ENCODE measurements around the gene MAML2. TPM values are rescaled to one million over a fixed set of nuclear protein-coding genes. Genes with fewer than 3 reads are reported as not detected.
"Not testable (repeated sequence)": the region's sequence is repeated elsewhere in the genome, so short reads cannot be mapped to it uniquely, and the experiment has no call there.

MAML2 gene
- total RNA-seq, 1 donor from 2014 or later: 31.5 TPM

GRCh38 chr11:96287822-96288439, 55.1 kb downstream of the MAML2 start:
- Histone ChIP-seq H3K27me3 (ENCODE audit: low read depth) (no peaks in the 10 kb centered on the region), H3K36me3 (no peaks in the 10 kb centered on the region), H3K4me1 (peaks cover 13% of the 10 kb centered on the region), H3K9me3 (no peaks in the 10 kb centered on the region), H3K27ac (no peak overlapping the region), H3K4me3 (no peak overlapping the region)
- TF ChIP-seq, protein P1, sequence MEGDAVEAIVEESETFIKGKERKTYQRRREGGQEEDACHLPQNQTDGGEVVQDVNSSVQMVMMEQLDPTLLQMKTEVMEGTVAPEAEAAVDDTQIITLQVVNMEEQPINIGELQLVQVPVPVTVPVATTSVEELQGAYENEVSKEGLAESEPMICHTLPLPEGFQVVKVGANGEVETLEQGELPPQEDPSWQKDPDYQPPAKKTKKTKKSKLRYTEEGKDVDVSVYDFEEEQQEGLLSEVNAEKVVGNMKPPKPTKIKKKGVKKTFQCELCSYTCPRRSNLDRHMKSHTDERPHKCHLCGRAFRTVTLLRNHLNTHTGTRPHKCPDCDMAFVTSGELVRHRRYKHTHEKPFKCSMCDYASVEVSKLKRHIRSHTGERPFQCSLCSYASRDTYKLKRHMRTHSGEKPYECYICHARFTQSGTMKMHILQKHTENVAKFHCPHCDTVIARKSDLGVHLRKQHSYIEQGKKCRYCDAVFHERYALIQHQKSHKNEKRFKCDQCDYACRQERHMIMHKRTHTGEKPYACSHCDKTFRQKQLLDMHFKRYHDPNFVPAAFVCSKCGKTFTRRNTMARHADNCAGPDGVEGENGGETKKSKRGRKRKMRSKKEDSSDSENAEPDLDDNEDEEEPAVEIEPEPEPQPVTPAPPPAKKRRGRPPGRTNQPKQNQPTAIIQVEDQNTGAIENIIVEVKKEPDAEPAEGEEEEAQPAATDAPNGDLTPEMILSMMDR (IDR thresholded peaks at IDR 0.05): no peak
- no peak for DNase-seq
- no peak for ATAC-seq
- intact Hi-C loops (cut with DNase I): no loop called here

DNA sequence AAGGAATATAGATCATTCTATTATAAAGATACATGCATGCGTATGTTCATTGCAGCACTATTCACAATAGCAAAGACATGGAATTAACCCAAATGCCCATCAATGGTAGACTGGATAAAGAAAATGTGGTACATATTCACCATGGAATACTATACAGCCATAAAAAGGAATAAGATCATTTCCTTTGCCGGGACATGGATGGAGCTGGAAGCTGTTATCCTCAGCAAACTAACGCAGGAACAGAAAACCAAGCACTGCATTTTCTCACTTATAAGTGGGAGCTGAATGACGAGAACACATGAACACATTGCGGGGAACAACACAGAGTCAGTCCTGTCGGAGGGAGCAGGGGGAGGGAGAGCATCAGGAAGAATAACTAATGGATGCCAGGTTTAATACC, 57.0 kb downstream of the MAML2 start:
- H3K36me3 ChIP-seq; H3K9me3 ChIP-seq; H3K4me3 ChIP-seq; H3K27ac ChIP-seq; ATAC-seq; intact Hi-C loops (cut with DNase I); H3K27me3 ChIP-seq (ENCODE audit: low read depth); DNase-seq: not testable (repeated sequence)
- peaks cover 15% of the 10 kb centered on the region for H3K4me1 ChIP-seq

- Histone ChIP-seq H3K27me3 (ENCODE audit: low read depth) (no peaks in the 10 kb centered on the region), H3K27ac (no peak overlapping the region), H3K9me3 (no peaks in the 10 kb centered on the region), H3K36me3 (no peaks in the 10 kb centered on the region), H3K4me1 (peaks cover 15% of the 10 kb centered on the region), H3K4me3 (no peak overlapping the region)
- intact Hi-C loops (cut with DNase I): no loop called here
- ATAC-seq (no peak), DNase-seq (no peak)
- TF ChIP-seq, protein P1 (IDR thresholded peaks at IDR 0.05): no peak
Observed at GRCh38 chr11:96284917-96285316, 58.1 kb downstream of the MAML2 start.

DNA sequence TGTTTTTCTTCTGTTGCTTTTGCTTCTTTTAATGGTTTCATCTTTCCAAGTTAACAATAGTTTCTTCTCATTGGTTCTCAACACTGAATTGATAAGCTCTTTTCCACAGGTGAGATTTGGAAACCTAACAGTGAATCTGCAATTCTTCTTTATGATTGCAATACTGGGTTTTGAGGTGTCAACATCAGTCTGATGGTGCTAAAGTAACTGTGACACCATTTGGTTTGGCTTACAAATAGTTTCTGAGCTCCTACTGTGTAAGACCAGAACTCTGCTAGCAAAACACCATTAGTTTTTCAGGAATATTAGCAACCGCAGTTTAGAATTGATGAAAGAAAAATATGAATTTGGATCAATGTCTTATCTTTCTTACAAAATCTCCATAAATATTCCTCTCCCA, 58.6 kb downstream of the MAML2 start:
- no peaks in the 10 kb centered on the region for H3K27me3 ChIP-seq (ENCODE audit: low read depth)
- intact Hi-C loops (cut with DNase I): no loop called here
- no peak overlapping the region for H3K27ac ChIP-seq
- no peaks in the 10 kb centered on the region for H3K9me3 ChIP-seq
- TF ChIP-seq, protein P1 (IDR thresholded peaks at IDR 0.05): no peak
- no peak for ATAC-seq
- H3K4me3 ChIP-seq: no peak overlapping the region
- peaks cover 20% of the 10 kb centered on the region for H3K4me1 ChIP-seq
- no peaks in the 10 kb centered on the region for H3K36me3 ChIP-seq
- no peak for DNase-seq

DNA sequence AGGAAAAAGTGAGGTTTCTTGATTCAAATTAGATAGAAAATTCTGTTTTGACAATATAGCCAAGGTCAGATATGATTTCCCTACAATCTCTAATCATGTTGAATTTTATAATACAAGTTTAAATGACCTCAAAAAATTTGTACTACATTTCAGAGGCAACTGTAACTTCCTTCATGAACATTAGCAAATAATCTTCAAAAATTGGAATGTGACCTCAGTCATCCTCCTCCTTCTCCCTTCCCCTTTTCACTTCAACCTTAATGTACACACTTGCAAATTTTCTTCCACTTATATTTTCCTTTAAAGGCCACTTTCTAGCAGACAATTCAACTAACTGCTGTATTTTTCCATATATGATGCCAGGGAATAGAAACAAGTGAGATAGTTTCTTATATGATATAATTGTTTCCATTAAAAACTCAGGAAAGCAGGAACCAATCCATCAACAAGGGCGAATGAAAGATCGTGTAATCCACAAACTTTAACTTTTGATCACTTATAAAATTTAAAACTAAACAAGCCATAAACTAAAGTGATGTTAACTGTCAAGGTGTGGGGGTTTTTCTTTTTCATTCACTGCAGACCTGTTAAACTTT, 60.3 kb downstream of the MAML2 start:
- DNase-seq (no peak), ATAC-seq (no peak)
- Histone ChIP-seq H3K4me1 (peaks cover 29% of the 10 kb centered on the region), H3K27ac (no peak overlapping the region), H3K9me3 (no peaks in the 10 kb centered on the region), H3K27me3 (ENCODE audit: low read depth) (no peaks in the 10 kb centered on the region), H3K36me3 (no peaks in the 10 kb centered on the region), H3K4me3 (no peak overlapping the region)
- TF ChIP-seq, protein P1 (IDR thresholded peaks at IDR 0.05): no peak
- intact Hi-C loops (cut with DNase I): no loop called here

- Histone ChIP-seq H3K27ac (no peak overlapping the region), H3K36me3 (no peaks in the 10 kb centered on the region), H3K27me3 (ENCODE audit: low read depth) (no peaks in the 10 kb centered on the region), H3K9me3 (no peaks in the 10 kb centered on the region), H3K4me3 (no peak overlapping the region), H3K4me1 (peaks cover 36% of the 10 kb centered on the region)
- no peak for ATAC-seq
- TF ChIP-seq, protein P1 (IDR thresholded peaks at IDR 0.05): no peak
- DNase-seq: no peak
- intact Hi-C loops (cut with DNase I): no loop called here
Observed at GRCh38 chr11:96280444-96280843, 62.6 kb downstream of the MAML2 start.
